BJ (cell line): ENCODE measurements around the gene GRM8. TPM values are rescaled to one million over a fixed set of nuclear protein-coding genes. Genes with fewer than 3 reads are reported as not detected.
A peak's percentile ranks its signal among the peaks of the same experiment; 100 is the strongest.

Experiments
- CTCF ChIA-PET: fragments of 350-600 bp; formaldehyde crosslinking; extraction: SDS; loops from one replicate; lab custom pipeline; 2021; ENCODE audit warnings: antibody characterized with exemption, inconsistent platforms; lab: Yijun Ruan, JAX
- POLR2A ChIA-PET: fragments of 300-600 bp; sonication (Branson Sonifier 250); formaldehyde crosslinking; extraction: SDS; loops from one replicate; lab custom pipeline; 2021; ENCODE audit warnings: antibody characterized with exemption; lab: Charles Lee
- DNase-seq: peaks from one replicate; pipeline ENCODE4 v3.0.0-alpha.2; 2011; ENCODE audit warnings: low read depth
- H3K27me3 ChIP-seq: 2 replicates; pipeline ENCODE4 v1.6.0; 2011; ENCODE audit warnings: low read length; ENCODE audit not compliant: control insufficient read depth, insufficient read depth
- H3K36me3 ChIP-seq: 2 replicates; pipeline ENCODE4 v1.5.1; 2011; ENCODE audit warnings: low read length; ENCODE audit not compliant: control insufficient read depth, insufficient read depth
- H3K4me3 ChIP-seq: 2 replicates; pipeline ENCODE4 v1.5.1; 2011; ENCODE audit warnings: low read depth, mild to moderate bottlenecking, control low read depth, low read length
- CTCF ChIP-seq: IDR thresholded peaks from 2 replicates; pipeline ENCODE4 v1.5.1; 2011; ENCODE audit warnings: low read depth, mild to moderate bottlenecking, control low read depth, inconsistent platforms, low read length, moderate library complexity; ENCODE audit not compliant: insufficient read depth
- polyA plus RNA-seq: library from polyadenylated mRNA; depleted of rRNA; stranded (reverse); fragments of >200 nt; gene quantifications from 2 replicates; pipeline ENCODE4 v1.2.3, GENCODE V29; 2011

The GRM8 gene
- polyA plus RNA-seq, 1 experiment, result not detected

DNA sequence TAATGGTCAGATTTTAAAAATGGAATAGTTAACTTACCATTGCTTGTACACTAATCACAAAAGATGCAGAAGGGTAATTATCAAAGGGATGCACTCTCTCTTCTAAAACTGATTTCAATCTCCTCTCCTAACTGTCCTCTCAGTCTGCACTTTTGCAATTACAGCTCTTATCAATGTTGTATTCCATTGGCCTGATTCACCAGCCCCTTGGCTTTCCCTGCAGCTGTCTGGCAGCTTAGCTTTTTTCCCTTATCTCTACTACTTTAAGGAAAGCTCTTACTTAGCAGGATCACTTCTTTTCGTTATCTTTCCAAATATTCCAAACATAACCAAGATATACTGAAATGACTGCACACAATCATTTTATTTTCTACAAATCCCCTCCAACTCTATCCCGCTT, 448.8 kb downstream of the GRM8 start:
- ChIA-PET POLR2A (no interaction called here), CTCF (interaction anchor here (0.8 to 2.1 kb wide), 2 partner anchors 9 to 1405 kb away, joined by 3 to 9 read pairs; no protein-coding TSS in a partner anchor)
- Histone ChIP-seq H3K36me3 (no peaks in the 10 kb centered on the region), H3K4me3 (no peak overlapping the region), H3K27me3 (no peaks in the 10 kb centered on the region)
- no peak for DNase-seq
- no peak for TF ChIP-seq CTCF

DNA sequence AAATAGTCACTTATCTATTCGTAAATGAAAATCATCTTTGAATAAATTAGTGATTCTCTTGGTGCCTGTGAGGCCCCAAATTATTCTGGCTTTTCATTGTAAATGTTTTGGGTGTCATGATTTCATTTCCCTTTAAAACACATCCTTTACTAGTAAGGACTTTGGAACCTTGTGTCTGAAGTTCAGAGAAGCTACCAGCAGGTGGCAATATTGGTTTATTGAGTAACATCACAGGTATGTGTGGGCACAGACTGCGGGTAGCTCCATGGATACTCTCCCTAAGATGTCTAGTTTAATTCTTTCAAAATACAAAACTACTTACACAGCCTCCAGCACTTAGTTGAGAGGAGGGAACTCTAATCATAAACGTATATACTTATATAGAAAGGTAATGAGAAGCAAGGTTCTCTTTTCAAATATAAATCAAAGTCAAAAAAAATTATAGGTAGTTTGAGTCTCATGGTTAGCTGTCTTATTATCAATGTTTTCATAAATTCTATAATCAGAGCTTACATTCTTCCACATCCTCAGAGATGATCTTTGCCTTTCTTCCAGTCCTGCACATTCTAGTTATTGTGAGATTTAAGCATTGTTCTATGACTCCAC, 449.6 kb downstream of the GRM8 start:
- Histone ChIP-seq H3K4me3 (no peak overlapping the region), H3K27me3 (no peaks in the 10 kb centered on the region), H3K36me3 (no peaks in the 10 kb centered on the region)
- POLR2A ChIA-PET, result no interaction called here
- CTCF ChIA-PET, result interaction anchor here (0.7 to 2.3 kb wide), 7 partner anchors 8 to 1519 kb away, joined by 3 to 13 read pairs (median 3); partner anchors contain the start of gene GRM8
- peak; percentile 59 for TF ChIP-seq CTCF
- DNase-seq, result peak; percentile 7

GRCh38 chr7:126801733-126802132, 451.0 kb downstream of the GRM8 start:
- ChIA-PET POLR2A (no interaction called here), CTCF (interaction anchor here (2.3 kb wide), 1 partner anchor 9 kb away, joined by 13 read pairs; no protein-coding TSS in a partner anchor)
- H3K36me3 ChIP-seq, result no peaks in the 10 kb centered on the region
- H3K27me3 ChIP-seq, result no peaks in the 10 kb centered on the region
- no peak overlapping the region for H3K4me3 ChIP-seq
- DNase-seq, result no peak
- no peak for TF ChIP-seq CTCF

DNA sequence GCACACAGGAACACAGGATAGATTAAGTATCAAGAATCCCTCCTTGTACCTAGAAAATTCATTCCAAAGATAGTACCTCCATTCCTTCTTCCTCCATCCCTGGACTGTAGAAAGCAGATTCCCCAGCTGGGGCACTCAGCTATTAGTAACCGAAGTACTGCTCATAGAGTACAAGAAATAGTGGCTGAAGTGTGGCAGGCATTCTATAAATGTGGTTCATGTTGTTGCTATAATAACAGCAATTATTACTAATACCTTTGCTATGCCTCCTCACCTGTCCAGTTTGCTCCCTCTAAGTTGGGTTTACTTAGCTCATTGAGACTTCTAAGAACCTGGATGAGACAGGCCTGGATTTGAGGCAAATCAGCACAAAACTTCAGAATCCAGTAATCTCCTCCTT, 453.2 kb downstream of the GRM8 start:
- ChIA-PET CTCF (no interaction called here), POLR2A (no interaction called here)
- H3K36me3 ChIP-seq, result no peaks in the 10 kb centered on the region
- no peak for DNase-seq
- H3K27me3 ChIP-seq, result no peaks in the 10 kb centered on the region
- TF ChIP-seq CTCF, result no peak
- no peak overlapping the region for H3K4me3 ChIP-seq

GRCh38 chr7:126792521-126792920, 460.2 kb downstream of the GRM8 start:
- no peak for TF ChIP-seq CTCF
- CTCF ChIA-PET, result interaction anchor here (3.1 kb wide), 1 partner anchor 10 kb away, joined by 13 read pairs; no protein-coding TSS in a partner anchor
- no peaks in the 10 kb centered on the region for H3K27me3 ChIP-seq
- no peaks in the 10 kb centered on the region for H3K36me3 ChIP-seq
- H3K4me3 ChIP-seq, result no peak overlapping the region
- POLR2A ChIA-PET, result no interaction called here
- no peak for DNase-seq
